Measurements from ENCODE around the gene DCP2.

Gene DCP2

DNA sequence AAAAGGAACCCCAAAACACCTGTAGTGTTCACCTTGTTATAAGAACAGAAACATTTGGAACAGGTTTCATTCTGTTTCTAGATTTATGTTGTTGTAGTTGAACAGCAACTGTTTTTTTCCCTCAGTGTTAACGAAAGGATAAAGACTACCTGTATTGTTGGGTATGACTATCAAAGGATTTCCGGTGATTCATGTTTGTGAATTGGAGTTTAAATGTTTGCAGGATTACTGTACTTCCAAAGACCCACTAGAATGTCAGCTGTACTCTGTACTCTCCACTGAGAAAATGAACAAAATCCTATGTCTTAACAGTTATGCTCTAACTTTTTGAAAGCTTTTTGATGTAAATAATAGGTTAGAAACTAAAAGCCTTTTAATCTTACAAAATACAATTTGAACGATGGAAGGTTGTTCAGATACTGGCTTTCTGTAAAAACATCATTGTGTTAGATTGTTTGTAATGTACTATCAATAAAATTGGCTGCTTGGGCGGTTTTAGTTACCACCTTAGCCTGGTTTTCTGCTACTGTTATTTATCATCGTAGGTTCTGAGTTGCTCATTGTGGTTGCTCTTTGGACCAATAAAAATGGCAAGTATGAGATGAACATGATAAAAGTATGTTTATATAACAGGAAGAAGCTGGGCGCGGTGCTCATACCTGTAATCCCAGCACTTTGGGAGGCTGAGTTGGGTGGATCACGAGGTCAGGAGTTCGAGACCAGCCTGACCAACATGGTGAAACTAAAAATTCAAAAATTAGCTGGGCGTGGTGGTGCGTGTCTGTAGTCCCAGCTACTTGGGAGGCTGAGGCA lies 44.1 kb downstream of the DCP2 start:
- no peak for DNase-seq (ENCODE audit: low read depth, low spot score)

DNA sequence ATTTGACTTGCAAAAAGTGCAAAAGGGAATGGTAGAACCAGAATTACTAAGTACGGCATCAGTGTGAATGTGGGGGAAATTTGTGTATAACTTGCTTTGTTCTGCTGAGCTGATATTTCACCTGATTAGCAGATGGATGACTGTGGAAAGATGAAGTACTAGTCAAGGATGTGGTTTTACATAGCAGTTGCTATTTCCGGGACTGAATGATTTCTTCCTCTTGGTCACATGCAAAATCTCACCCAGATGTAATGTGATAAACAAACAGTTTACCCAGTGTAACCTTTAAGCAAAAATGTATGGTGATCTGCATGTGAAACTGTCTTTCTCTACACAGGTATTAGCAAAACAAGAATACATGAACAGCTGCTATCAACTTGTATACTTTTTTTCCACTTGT lies 46.1 kb downstream of the DCP2 start:
- no peak for DNase-seq (ENCODE audit: low read depth, low spot score)

- no peak for DNase-seq (ENCODE audit: low read depth, low spot score)
These were observed 47.6 kb downstream of the DCP2 start for GRCh38 chr5:113024076-113024697.

DNA sequence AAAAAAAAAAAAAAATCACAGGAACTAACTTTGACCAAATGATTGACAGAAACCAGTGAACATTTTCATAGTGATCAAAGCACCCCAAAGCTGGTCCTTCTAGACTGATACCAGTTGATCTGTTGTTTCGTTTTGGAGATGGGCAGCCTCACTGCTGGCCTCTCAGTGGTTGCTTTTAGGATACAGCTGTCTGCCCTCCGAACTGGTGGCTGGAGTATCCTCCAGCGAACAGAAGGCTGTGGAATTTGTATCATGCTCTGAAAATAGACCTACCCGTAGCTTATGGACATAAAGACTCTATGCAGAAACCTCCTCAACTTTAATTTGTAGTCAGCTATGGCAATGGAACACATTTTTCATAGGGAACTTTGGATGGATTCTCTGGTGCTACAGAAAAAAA lies 49.0 kb downstream of the DCP2 start:
- DNase-seq (ENCODE audit: low read depth, low spot score), result no peak

DNA sequence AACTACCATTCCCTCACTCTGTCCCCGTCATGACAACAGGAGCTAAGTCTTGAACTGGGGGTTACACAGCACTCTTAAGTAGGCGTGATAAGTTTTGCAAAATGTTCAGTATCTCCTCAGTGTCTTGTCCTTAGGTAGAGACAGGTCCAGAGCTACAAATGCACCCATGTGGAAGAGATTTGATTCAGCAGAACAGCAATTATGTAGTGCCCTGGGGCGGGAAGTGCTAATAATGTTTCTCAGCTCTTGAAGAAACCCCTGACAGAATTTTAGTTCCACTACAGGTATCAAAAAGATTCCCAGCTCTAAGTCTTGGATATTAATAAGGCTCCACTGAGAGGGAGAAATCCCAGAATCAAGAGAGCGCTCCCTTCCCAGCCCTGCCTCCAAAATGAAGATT lies 49.6 kb downstream of the DCP2 start:
- DNase-seq (ENCODE audit: low read depth, low spot score), result no peak

DNA sequence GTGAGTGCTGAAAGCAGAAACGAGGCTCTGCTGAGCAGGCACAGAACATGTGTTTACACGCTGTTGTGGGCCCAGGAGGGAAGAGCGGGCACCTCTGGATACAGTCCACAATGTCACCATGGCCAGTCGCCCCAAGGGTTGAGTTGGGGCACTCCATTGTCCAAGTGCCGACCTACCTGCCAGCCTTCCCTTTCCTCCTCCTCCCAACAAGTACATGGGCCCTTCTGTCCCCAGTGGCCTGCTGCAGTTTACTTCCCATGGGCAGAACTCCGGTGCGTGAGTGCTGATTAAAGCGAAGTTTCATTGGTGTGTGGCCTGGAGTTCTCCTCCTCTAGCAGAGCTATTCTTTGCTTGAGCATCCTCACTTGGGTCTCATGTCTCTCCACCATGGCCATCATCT lies 50.4 kb downstream of the DCP2 start:
- DNase-seq (ENCODE audit: low read depth, low spot score), result no peak

GRCh38 chr5:113027431-113027830 lies 50.8 kb downstream of the DCP2 start:
- DNase-seq (ENCODE audit: low read depth, low spot score), result no peak

DNA sequence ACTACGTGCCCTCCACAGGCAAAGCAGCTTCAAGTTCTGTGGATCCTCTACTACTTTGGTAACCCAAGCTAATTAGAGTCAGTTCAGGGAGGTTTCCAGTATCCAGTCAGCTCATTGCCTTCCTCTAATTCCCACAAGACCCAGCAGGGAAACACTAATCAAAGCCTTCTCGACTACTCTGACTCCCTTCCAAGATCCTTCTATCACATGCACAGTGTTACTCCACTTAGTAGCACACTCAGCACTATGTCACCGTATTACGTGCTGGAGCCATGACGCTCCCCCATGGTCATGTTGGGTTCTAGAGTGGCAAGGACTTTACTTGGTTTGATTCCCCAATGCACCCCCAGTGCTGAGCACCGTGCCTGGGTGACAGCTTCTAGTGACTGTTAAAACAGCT lies 53.0 kb downstream of the DCP2 start:
- no peak for DNase-seq (ENCODE audit: low read depth, low spot score)

GRCh38 chr5:113031104-113031503 lies 54.5 kb downstream of the DCP2 start:
- DNase-seq (ENCODE audit: low read depth, low spot score), result no peak

- no peak for DNase-seq (ENCODE audit: low read depth, low spot score)
These were observed 55.0 kb downstream of the DCP2 start for GRCh38 chr5:113031557-113031956.

DNA sequence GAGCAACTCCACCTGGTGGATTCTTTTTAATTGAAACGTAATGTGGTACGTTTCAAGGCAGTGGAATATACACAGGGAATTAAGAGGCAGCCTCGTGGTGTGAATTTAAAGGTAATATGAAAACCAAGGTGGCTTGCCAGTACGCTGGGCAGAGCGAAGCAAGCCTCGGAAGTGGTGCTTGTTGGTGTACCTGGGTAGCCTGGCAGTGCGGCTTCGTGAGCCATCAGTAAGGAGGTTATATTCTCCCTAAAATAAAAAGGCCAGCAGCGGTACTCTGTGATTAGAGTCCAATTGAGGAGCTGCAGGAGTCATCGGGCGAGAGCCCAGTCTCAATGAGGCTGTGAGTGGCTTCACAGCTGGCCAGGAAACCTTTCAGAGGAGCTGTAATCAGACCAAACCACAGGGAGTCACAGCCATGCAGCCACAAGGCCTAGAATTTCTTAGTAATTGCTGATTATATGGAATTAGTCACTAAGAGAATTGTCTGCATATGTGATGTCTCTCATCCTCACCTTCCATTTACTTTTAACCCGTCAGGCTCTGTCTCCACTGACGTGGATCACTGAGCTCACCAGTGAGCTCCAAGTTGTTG lies 57.7 kb downstream of the DCP2 start:
- DNase-seq (ENCODE audit: low read depth, low spot score), result no peak

GRCh38 chr5:113035096-113035495 lies 58.5 kb downstream of the DCP2 start:
- DNase-seq (ENCODE audit: low read depth, low spot score), result no peak

DNA sequence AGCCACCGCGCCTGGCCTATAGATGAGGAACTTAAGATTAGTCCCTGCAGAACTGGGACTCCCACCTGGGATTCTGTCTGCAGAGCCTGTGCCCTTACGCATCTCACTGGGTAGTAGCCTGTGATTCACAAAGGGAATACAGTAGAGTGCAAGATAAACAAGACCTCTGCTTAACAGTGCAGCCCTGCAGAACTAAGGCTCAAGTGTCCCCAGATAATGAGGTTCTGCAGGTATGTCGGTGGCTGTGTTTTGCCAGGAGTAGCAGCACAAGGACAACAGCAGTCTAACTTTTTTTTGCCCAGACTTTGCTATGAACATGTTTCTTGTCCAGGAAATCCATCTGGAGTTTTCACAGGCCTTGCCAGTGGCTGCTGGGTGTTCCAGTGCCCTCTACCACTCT lies 59.7 kb downstream of the DCP2 start:
- no peak for DNase-seq (ENCODE audit: low read depth, low spot score)

GRCh38 chr5:113036826-113037225 lies 60.2 kb downstream of the DCP2 start:
- DNase-seq (ENCODE audit: low read depth, low spot score), result no peak

DNA sequence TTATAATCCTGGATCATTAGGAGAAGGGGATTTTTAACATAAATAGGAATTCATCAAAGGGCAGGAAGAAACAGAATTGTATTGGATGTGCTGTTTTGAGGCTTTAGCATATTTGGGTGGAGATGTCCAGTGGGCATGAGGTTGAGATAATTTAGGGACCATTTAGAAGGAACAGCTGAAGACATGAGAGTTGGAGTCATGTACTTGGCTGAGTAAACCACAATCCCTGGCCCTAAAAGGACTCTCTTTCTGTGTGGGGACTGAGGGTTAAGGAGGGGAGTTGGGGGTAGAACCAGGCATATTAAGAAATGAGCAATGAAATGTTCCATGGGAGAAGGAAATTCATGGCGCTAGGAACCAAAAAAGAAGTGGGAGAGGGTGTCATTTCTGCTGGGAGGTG lies 61.5 kb downstream of the DCP2 start:
- no peak for DNase-seq (ENCODE audit: low read depth, low spot score)

DNA sequence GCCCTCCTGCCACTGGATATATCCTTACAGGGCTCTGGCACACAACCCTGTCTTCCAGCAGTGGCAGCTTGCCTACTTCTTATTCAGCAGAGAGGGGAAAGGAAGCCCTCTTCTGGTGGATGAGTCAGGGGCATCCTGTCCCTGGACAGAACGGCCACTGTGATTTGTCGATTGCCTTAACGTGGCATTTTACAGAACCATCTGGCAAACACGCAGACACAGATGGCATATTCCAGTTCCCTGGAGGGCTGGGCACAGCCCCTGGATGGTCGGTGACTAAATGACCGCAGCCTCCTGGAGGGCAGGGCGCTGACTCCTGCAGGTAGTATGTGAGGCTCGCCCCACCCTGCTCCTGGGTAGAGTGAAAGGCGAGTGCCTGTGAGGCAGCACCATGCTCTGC lies 62.1 kb downstream of the DCP2 start:
- DNase-seq (ENCODE audit: low read depth, low spot score), result no peak

DNA sequence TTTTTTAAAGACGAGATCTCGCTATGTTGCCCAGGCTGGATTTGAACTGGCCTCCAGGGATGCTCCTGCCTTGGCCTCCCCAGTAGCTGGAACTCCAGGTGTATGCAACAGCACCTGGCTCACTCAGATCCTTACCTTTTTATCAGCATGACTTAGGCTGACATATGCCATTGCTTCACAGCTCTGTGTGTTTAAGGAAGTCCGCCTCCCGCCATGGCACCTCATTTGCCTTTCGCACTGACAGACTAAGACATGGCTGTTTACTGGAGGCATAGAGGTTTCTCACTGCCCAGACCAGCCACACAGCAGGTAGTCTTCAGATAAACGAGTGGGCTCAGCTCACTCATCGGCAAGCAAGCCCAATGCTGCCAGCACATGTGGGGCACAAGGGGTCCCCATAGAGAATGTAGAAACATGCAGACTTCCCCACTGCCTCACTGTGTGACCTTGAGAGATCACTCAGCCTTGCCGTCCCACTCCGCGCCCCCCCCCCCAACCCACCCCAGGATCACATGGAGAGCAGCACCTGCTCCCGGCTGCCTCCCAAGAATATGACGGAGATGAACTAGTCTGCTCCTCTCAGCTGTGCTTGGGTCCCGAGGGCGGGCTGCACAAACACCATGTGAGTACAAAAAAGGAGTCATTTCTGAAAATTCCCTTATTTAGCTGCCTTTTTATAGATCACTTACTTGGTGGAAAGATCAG lies 62.8 kb downstream of the DCP2 start:
- no peak for DNase-seq (ENCODE audit: low read depth, low spot score)

DNA sequence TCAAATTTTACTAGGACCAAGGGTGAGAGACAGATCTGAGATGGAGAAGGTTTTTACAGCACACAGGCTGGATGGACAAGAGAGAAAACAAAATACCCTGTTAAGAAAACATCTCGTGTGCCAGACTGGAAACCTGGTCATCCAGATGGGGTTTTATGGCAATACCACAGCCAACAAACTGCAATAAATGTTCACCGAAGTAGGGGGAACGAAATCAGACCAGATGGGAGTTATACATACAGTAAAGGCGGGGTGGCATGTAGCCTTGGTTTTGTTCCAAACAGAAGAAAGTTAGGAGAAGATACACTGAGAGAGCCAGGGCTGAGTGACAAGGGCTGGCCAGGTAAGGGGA lies 63.3 kb downstream of the DCP2 start:
- no peak for DNase-seq (ENCODE audit: low read depth, low spot score)

DNA sequence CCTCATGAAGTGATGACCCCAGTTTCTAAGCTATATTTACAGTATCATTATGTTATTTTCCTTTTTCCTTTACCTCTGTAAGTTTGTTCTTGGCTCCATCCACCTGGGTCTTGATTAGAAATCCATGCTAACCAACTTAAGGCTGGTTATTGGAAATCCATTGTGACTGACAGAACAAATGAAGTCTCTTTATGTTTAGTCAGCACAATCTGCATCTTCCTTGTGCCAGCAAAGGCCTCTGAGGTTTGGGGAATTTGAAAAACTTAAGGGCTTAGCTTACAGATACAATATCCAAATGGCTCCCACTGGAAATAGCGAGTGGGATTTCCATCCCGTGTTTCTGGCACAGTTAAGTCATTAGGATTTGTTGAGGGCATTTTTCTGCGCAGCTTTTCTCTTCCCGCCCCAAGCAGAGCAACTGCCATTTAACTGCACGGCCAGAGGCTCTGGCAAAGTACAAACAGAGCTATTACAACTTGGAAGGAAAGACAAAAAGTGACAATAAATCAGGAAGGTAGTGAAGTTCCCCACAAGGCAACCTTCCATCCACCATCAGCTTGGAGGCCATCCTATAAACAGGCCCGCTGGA lies 64.2 kb downstream of the DCP2 start:
- DNase-seq (ENCODE audit: low read depth, low spot score), result no peak

DNA sequence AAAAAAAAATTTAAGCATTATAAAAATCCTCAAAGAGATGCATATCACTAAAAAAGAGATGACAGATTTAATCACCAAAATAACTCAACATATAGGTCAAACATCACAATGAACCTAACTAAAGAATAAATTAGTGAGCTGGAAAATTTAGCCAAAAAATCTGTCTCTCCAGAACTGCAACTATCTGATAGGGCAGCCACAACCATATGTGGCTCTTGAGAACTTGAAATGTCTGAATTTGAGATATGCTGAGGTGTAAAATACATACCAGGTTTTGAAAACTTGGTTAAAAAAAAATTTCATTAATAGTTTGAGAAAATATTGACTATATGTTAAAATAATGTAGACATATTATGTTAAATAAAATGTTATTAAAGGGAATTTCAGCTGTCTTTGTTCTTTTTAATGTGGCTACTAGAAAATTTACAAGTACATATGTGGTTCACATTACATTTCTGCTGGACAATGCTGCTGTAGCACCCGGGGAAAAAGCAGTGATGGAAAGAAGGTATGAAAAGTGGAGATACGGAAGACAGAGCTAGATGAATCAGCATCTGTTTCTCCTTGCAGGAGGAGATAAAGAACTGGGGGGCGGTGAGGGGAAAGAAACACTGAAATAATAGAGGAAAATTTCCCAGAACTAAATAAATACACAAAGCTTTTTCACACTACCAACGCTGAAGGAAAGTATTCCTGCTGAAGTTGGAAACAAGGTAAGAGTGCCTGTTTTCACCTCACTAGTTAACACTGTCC lies 66.1 kb downstream of the DCP2 start:
- DNase-seq (ENCODE audit: low read depth, low spot score), result no peak

- DNase-seq (ENCODE audit: low read depth, low spot score), result no peak
These were observed 66.9 kb downstream of the DCP2 start for GRCh38 chr5:113043491-113043931.

Data from activated CD4-positive, CD25-positive, alpha-beta regulatory T cell treated with anti-CD3 and anti-CD28 coated beads, Interleukin-2, amount 50 U/mL, for 16 hours (primary cell).